ENCODE measurements around the gene TIMM10B.
"Not testable (repeated sequence)": the region's sequence is repeated elsewhere in the genome, so short reads cannot be mapped to it uniquely, and the experiment has no call there.

TIMM10B gene

GRCh38 chr11:6520265-6520664 is 39.0 kb downstream of the TIMM10B start:
- H3K27ac Mint-ChIP-seq, result no peak overlapping the region
- H3K4me1 Mint-ChIP-seq (ENCODE audit: low read depth), result peaks cover 24% of the 10 kb centered on the region
- peaks cover 70% of the 10 kb centered on the region for H3K36me3 Mint-ChIP-seq (ENCODE audit: low read depth)
- no peaks in the 10 kb centered on the region for H3K9me3 Mint-ChIP-seq
- no peak overlapping the region for H3K4me3 Mint-ChIP-seq
- no peaks in the 10 kb centered on the region for H3K27me3 Mint-ChIP-seq

GRCh38 chr11:6521946-6522345 is 40.6 kb downstream of the TIMM10B start:
- not testable (repeated sequence) for H3K9me3 Mint-ChIP-seq, H3K27me3 Mint-ChIP-seq, H3K4me3 Mint-ChIP-seq
- Mint-ChIP-seq H3K4me1 (ENCODE audit: low read depth) (peaks cover 40% of the 10 kb centered on the region), H3K27ac (peak overlapping the region; percentile 37), H3K36me3 (ENCODE audit: low read depth) (peaks cover 63% of the 10 kb centered on the region)

GRCh38 chr11:6523253-6523652 is 42.0 kb downstream of the TIMM10B start:
- Mint-ChIP-seq H3K36me3 (ENCODE audit: low read depth) (peaks cover 57% of the 10 kb centered on the region), H3K4me1 (ENCODE audit: low read depth) (peaks cover 45% of the 10 kb centered on the region), H3K27ac (peak overlapping the region; percentile 49), H3K9me3 (no peaks in the 10 kb centered on the region), H3K27me3 (no peaks in the 10 kb centered on the region), H3K4me3 (no peak overlapping the region)

- Mint-ChIP-seq H3K27me3 (no peaks in the 10 kb centered on the region), H3K4me3 (peak overlapping the region; percentile 69), H3K4me1 (ENCODE audit: low read depth) (peaks cover 45% of the 10 kb centered on the region), H3K9me3 (no peaks in the 10 kb centered on the region), H3K36me3 (ENCODE audit: low read depth) (peaks cover 37% of the 10 kb centered on the region), H3K27ac (peak overlapping the region; percentile 84)
Measured at GRCh38 chr11:6526411-6527135, 45.3 kb downstream of the TIMM10B start.

- peaks cover 32% of the 10 kb centered on the region for H3K36me3 Mint-ChIP-seq (ENCODE audit: low read depth)
- no peaks in the 10 kb centered on the region for H3K9me3 Mint-ChIP-seq
- H3K4me1 Mint-ChIP-seq (ENCODE audit: low read depth), result peaks cover 31% of the 10 kb centered on the region
- no peak overlapping the region for H3K27ac Mint-ChIP-seq
- H3K27me3 Mint-ChIP-seq, result no peaks in the 10 kb centered on the region
- H3K4me3 Mint-ChIP-seq, result no peak overlapping the region
Measured at GRCh38 chr11:6529266-6529665, 48.0 kb downstream of the TIMM10B start.

GRCh38 chr11:6530848-6531247 is 49.5 kb downstream of the TIMM10B start:
- H3K4me1 Mint-ChIP-seq (ENCODE audit: low read depth), result peaks cover 16% of the 10 kb centered on the region
- no peak overlapping the region for H3K27ac Mint-ChIP-seq
- no peaks in the 10 kb centered on the region for H3K27me3 Mint-ChIP-seq
- H3K9me3 Mint-ChIP-seq, result no peaks in the 10 kb centered on the region
- H3K36me3 Mint-ChIP-seq (ENCODE audit: low read depth), result peaks cover 26% of the 10 kb centered on the region
- H3K4me3 Mint-ChIP-seq, result no peak overlapping the region

GRCh38 chr11:6531267-6531752 is 50.0 kb downstream of the TIMM10B start:
- peaks cover 21% of the 10 kb centered on the region for H3K36me3 Mint-ChIP-seq (ENCODE audit: low read depth)
- H3K27ac Mint-ChIP-seq, result no peak overlapping the region
- H3K4me1 Mint-ChIP-seq (ENCODE audit: low read depth), result peaks cover 11% of the 10 kb centered on the region
- H3K4me3 Mint-ChIP-seq, result no peak overlapping the region
- H3K9me3 Mint-ChIP-seq, result no peaks in the 10 kb centered on the region
- no peaks in the 10 kb centered on the region for H3K27me3 Mint-ChIP-seq
